Endothelial cell of umbilical vein (primary cell): Measurements from ENCODE around the gene SIGLEC7. TPM values are rescaled to one million over a fixed set of nuclear protein-coding genes. Genes with fewer than 3 reads are reported as not detected.

Source experiments
- BruUV-seq: library from RNA; stranded (reverse); fragments of 400-500 nt; replicated peaks from 2 replicates; lab custom pipeline; 2021; lab: Mats Ljungman, UMichigan
- CTCF ChIA-PET: fragments of 300-600, 350-600 bp; sonication (Branson Sonifier 250); formaldehyde crosslinking; loops from one replicate; lab custom pipeline; 2021; ENCODE audit warnings: antibody characterized with exemption, inconsistent platforms; lab: Charles Lee
- POLR2A ChIA-PET: fragments of 300-600, 350-600 bp; sonication (Branson Sonifier 250); formaldehyde crosslinking; loops from one replicate; lab custom pipeline; 2021; ENCODE audit warnings: antibody characterized with exemption, inconsistent platforms; lab: Charles Lee
- DNase-seq: peaks from one replicate; pipeline ENCODE4 v3.0.0-alpha.2; 2011; ENCODE audit warnings: low read depth, low spot score
- FAIRE-seq: peaks from 2 replicates; lab custom pipeline; 2011; peaks lifted over from hg19 to GRCh38; lab: Jason Lieb, UNC
- H2AFZ ChIP-seq: 2 replicates; pipeline ENCODE4 v1.6.0; 2012; ENCODE audit warnings: low read depth, low read length, control low read depth, inconsistent platforms
- H3K27ac ChIP-seq: 2 replicates; pipeline ENCODE4 v1.5.1; 2011; ENCODE audit warnings: low read depth, mild to moderate bottlenecking, control low read depth, low read length, moderate library complexity; ENCODE audit not compliant: insufficient read depth
- H3K27me3 ChIP-seq, 2 experiments: 2 replicates each; pipeline versions ENCODE4 v1.6.0 to v1.6.1; 2011; ENCODE audit warnings: low read length in 2 of 2, mixed read lengths in 1 of 2; ENCODE audit not compliant: control insufficient read depth in 2 of 2, insufficient read depth in 2 of 2
- H3K36me3 ChIP-seq, 2 experiments: 2 replicates in 1 of 2; 3 replicates in 1 of 2; pipeline ENCODE4 v1.5.1; 2011; ENCODE audit warnings: low read length in 2 of 2, mild to moderate bottlenecking in 1 of 2, moderate library complexity in 1 of 2; ENCODE audit not compliant: control insufficient read depth in 2 of 2, insufficient read depth in 2 of 2; ENCODE audit errors: extremely low read depth in 1 of 2
- H3K4me1 ChIP-seq: 3 replicates; pipeline ENCODE4 v1.5.1; 2011; ENCODE audit warnings: mild to moderate bottlenecking, low read length; ENCODE audit not compliant: control insufficient read depth, insufficient read depth; ENCODE audit errors: extremely low read depth
- H3K4me2 ChIP-seq: 2 replicates; pipeline ENCODE4 v1.6.1; 2011; ENCODE audit warnings: low read length, control low read depth, mixed read lengths; ENCODE audit not compliant: insufficient read depth
- H3K4me3 ChIP-seq, 3 experiments: fragments of 200-600 bp in 1 of 3; sonication (generic), shearing (Covaris generic) in 1 of 3; replicated peaks in 1 of 3; 2 replicates each; pipeline ENCODE4 v1.5.1; 2011 to 2016; ENCODE audit warnings: control low read depth in 3 of 3, low read length in 3 of 3, mild to moderate bottlenecking in 2 of 3, inconsistent platforms in 1 of 3, low read depth in 1 of 3, moderate library complexity in 1 of 3; ENCODE audit not compliant: insufficient read depth in 1 of 3
- H3K79me2 ChIP-seq: 2 replicates; pipeline ENCODE4 v1.6.0; 2012; ENCODE audit warnings: low read length, inconsistent platforms; ENCODE audit not compliant: control insufficient read depth, insufficient read depth
- H3K9ac ChIP-seq: replicated peaks from 2 replicates; pipeline ENCODE3; 2011; ENCODE audit warnings: low read length, control low read depth; ENCODE audit not compliant: insufficient read depth; ENCODE audit errors: extremely low read depth
- H3K9me1 ChIP-seq: replicated peaks from 3 replicates; pipeline ENCODE4 v1.6.0; 2011; ENCODE audit warnings: mild to moderate bottlenecking, low read length; ENCODE audit not compliant: control insufficient read depth, insufficient read depth; ENCODE audit errors: extremely low read depth
- H3K9me3 ChIP-seq: replicated peaks from 2 replicates; pipeline ENCODE4 v1.5.1; 2012; ENCODE audit warnings: low read length, inconsistent platforms; ENCODE audit not compliant: control insufficient read depth, insufficient read depth
- H4K20me1 ChIP-seq: replicated peaks from 2 replicates; pipeline ENCODE3; 2011; ENCODE audit warnings: mild to moderate bottlenecking, low read length; ENCODE audit not compliant: control insufficient read depth, insufficient read depth; ENCODE audit errors: extremely low read depth
- CTCF ChIP-seq, 2 donors: IDR thresholded peaks; 1 replicate in 1 of 2; 2 replicates in 1 of 2; pipeline ENCODE4 v1.5.1; 2011; ENCODE audit warnings: low read length in 2 of 2, mild to moderate bottlenecking in 2 of 2, moderate library complexity in 2 of 2, control low read depth in 1 of 2, inconsistent platforms in 1 of 2, low read depth in 1 of 2; ENCODE audit not compliant: insufficient read depth in 1 of 2; ENCODE audit errors: extremely low read depth in 1 of 2
- EZH2 ChIP-seq: IDR thresholded peaks from 2 replicates; pipeline ENCODE4 v1.6.1; 2012; ENCODE audit warnings: borderline replicate concordance, low read depth, mild to moderate bottlenecking, moderate library complexity, low read length, inconsistent platforms; ENCODE audit not compliant: severe bottlenecking
- FOS ChIP-seq: IDR thresholded peaks from 2 replicates; pipeline ENCODE4 v1.6.1; 2011; ENCODE audit warnings: mild to moderate bottlenecking, low read length, moderate library complexity, borderline replicate concordance; ENCODE audit not compliant: insufficient read depth
- GATA2 ChIP-seq: IDR thresholded peaks from 2 replicates; pipeline ENCODE4 v1.7.0; 2011; ENCODE audit warnings: low read depth, mild to moderate bottlenecking, moderate library complexity, mixed read lengths, low read length; ENCODE audit not compliant: insufficient read length, insufficient read depth
- JUN ChIP-seq: IDR thresholded peaks from 2 replicates; pipeline ENCODE4 v1.6.1; 2011; ENCODE audit warnings: borderline replicate concordance, low read depth; ENCODE audit not compliant: insufficient read length, insufficient read depth
- MYC ChIP-seq: IDR thresholded peaks from one replicate; pipeline ENCODE4 v1.6.1; 2011; ENCODE audit warnings: mild to moderate bottlenecking, low read depth, low read length
- POLR2A ChIP-seq: IDR thresholded peaks from 2 replicates; pipeline ENCODE4 v1.6.1; 2012; ENCODE audit warnings: low read depth, mild to moderate bottlenecking, control low read depth, low read length
- POLR2AphosphoS5 ChIP-seq: IDR thresholded peaks from 2 replicates; pipeline ENCODE4 v1.6.1; 2012; ENCODE audit warnings: low read depth, mild to moderate bottlenecking, control low read depth, low read length, moderate library complexity; ENCODE audit not compliant: insufficient read depth
- dilution Hi-C: fragments of 300-500 bp; cut with MboI; formaldehyde crosslinking; loops from one replicate; pipeline ENCODE4 v1.15.0; 2019; ENCODE audit warnings: low sequenced_read_pairs; ENCODE audit not compliant: extremely low pct_ligation_motif_present
- intact Hi-C: fragments of 100-400 bp; cut with micrococcal nuclease; formaldehyde crosslinking; loops from one replicate; pipeline ENCODE4 v1.10.0; 2022
- polyA plus RNA-seq, 4 experiments: library from polyadenylated mRNA; depleted of rRNA in 3 of 4; stranded (reverse) in 3 of 4; unstranded in 1 of 4; fragments of >200 nt; gene quantifications; 2 replicates each; pipeline versions ENCODE4 v1.2.1 to v1.2.3, GENCODE V29; 2011 to 2012; ENCODE audit warnings: missing spikeins in 1 of 4
- total RNA-seq: library from RNA; stranded (reverse); gene quantifications from 2 replicates; pipeline ENCODE4 v1.2.3, GENCODE V29; 2021
- TF ChIP-seq, protein P1 (sequence below): IDR thresholded peaks from 2 replicates; pipeline ENCODE4 v1.6.1; 2011; ENCODE audit not compliant: insufficient read depth, insufficient read length

SIGLEC7 gene
- total and polyA plus RNA-seq, 2 donors (not counting 3 experiments of a cell fraction or from before 2014, with no cell fraction given) = not detected

GRCh38 chr19:51150627-51151026, 8.5 kb downstream of the SIGLEC7 start:
- CTCF ChIA-PET = no interaction called here

More at GRCh38 chr19:51150627-51151026, 8.5 kb downstream of the SIGLEC7 start:
- H3K4me2 ChIP-seq = no peak overlapping the region
- intact Hi-C loops = no loop called here
- H3K27me3 ChIP-seq = no peaks in the 10 kb centered on the region
- no peak overlapping the region for H3K27ac ChIP-seq
- no peak for DNase-seq
- no peak overlapping the region for H3K4me3 ChIP-seq
- no peaks in the 10 kb centered on the region for H3K4me1 ChIP-seq
- POLR2A ChIA-PET = no interaction called here
- H4K20me1 ChIP-seq = no peaks in the 10 kb centered on the region
- H3K79me2 ChIP-seq = no peaks in the 10 kb centered on the region
- TF ChIP-seq POLR2A (no peak), EZH2 (no peak), CTCF (IDR thresholded peaks at IDR 0.05; ENCODE audit: extremely low read depth in 1 of 2, insufficient read depth in 1 of 2, low read depth in 1 of 2, low read length in 2 of 2) (no peak), POLR2AphosphoS5 (no peak), MYC (no peak), JUN (no peak), FOS (no peak), GATA2 (no peak)
- TF ChIP-seq, protein P1, sequence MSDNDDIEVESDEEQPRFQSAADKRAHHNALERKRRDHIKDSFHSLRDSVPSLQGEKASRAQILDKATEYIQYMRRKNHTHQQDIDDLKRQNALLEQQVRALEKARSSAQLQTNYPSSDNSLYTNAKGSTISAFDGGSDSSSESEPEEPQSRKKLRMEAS = no peak
- no peaks in the 10 kb centered on the region for H3K9me1 ChIP-seq
- H3K9ac ChIP-seq = no peak overlapping the region
- FAIRE-seq = no peak
- no peak overlapping the region for H2AFZ ChIP-seq
- BruUV-seq = no TSS peak
- no peaks in the 10 kb centered on the region for H3K9me3 ChIP-seq
- no peaks in the 10 kb centered on the region for H3K36me3 ChIP-seq
- dilution Hi-C loops = no loop called here
